Nephron progenitor cell (in vitro differentiated cells): ENCODE data around the gene RAB6A.
A peak's percentile ranks its signal among the peaks of the same experiment; 100 is the strongest.

Experiments
- DNase-seq: peaks from one replicate; pipeline ENCODE4 v3.0.0; 2021
- H3K27ac Mint-ChIP-seq: 2 replicates; pipeline ENCODE4 v1.8.0; 2021; ENCODE audit warnings: mild to moderate bottlenecking, moderate library complexity, mixed read lengths
- H3K27me3 Mint-ChIP-seq: 2 replicates; pipeline ENCODE4 v1.8.0; 2021; ENCODE audit warnings: mild to moderate bottlenecking, low read depth, mixed read lengths; ENCODE audit not compliant: poor library complexity
- H3K36me3 Mint-ChIP-seq: 2 replicates; pipeline ENCODE4 v1.8.0; 2021; ENCODE audit warnings: low read depth, mixed read lengths
- H3K4me1 Mint-ChIP-seq: 2 replicates; pipeline ENCODE4 v1.8.0; 2021; ENCODE audit warnings: mixed read lengths
- H3K4me3 Mint-ChIP-seq: 2 replicates; pipeline ENCODE4 v1.8.0; 2021; ENCODE audit warnings: mild to moderate bottlenecking, moderate library complexity, mixed read lengths
- H3K9me3 Mint-ChIP-seq: 2 replicates; pipeline ENCODE4 v1.8.0; 2021; ENCODE audit warnings: mild to moderate bottlenecking, moderate library complexity, mixed read lengths
- CTCF ChIP-seq: fragments of 200-600 bp; sonication (generic); IDR thresholded peaks from 2 replicates; pipeline ENCODE4 v1.5.0; 2021; ENCODE audit warnings: antibody characterized with exemption

Gene RAB6A

GRCh38 chr11:73797457-73797856 lies 36.6 kb upstream of the RAB6A start:
- Mint-ChIP-seq H3K27ac (no peak overlapping the region), H3K4me1 (peaks cover 4% of the 10 kb centered on the region), H3K36me3 (peaks cover 16% of the 10 kb centered on the region), H3K27me3 (no peaks in the 10 kb centered on the region), H3K9me3 (no peaks in the 10 kb centered on the region), H3K4me3 (no peak overlapping the region)
- no peak for TF ChIP-seq CTCF
- DNase-seq, result no peak

- H3K4me1 Mint-ChIP-seq, result peaks cover 4% of the 10 kb centered on the region
- no peak overlapping the region for H3K4me3 Mint-ChIP-seq
- H3K36me3 Mint-ChIP-seq, result peaks cover 16% of the 10 kb centered on the region
- H3K27ac Mint-ChIP-seq, result no peak overlapping the region
- H3K27me3 Mint-ChIP-seq, result no peaks in the 10 kb centered on the region
- peak; percentile 21 for DNase-seq
- no peaks in the 10 kb centered on the region for H3K9me3 Mint-ChIP-seq
- no peak for TF ChIP-seq CTCF
Observed at GRCh38 chr11:73795925-73796632, 35.2 kb upstream of the RAB6A start.

- peaks cover 13% of the 10 kb centered on the region for H3K36me3 Mint-ChIP-seq
- H3K9me3 Mint-ChIP-seq, result no peaks in the 10 kb centered on the region
- DNase-seq, result no peak
- H3K27me3 Mint-ChIP-seq, result peaks cover 3% of the 10 kb centered on the region
- H3K4me1 Mint-ChIP-seq, result peaks cover 16% of the 10 kb centered on the region
- no peak overlapping the region for H3K27ac Mint-ChIP-seq
- TF ChIP-seq CTCF, result no peak
- H3K4me3 Mint-ChIP-seq, result no peak overlapping the region
Observed at GRCh38 chr11:73792584-73792983, 31.7 kb upstream of the RAB6A start.

- Mint-ChIP-seq H3K4me1 (peaks cover 23% of the 10 kb centered on the region), H3K4me3 (peak overlapping the region; percentile 98), H3K9me3 (no peaks in the 10 kb centered on the region), H3K27ac (no peak overlapping the region), H3K27me3 (peaks cover 5% of the 10 kb centered on the region), H3K36me3 (peaks cover 5% of the 10 kb centered on the region)
- no peak for TF ChIP-seq CTCF
- DNase-seq, result no peak
Observed at GRCh38 chr11:73789279-73789670, 28.4 kb upstream of the RAB6A start.

- Mint-ChIP-seq H3K27ac (peak within 1 kb of the TSS; percentile 99), H3K27me3 (peaks cover 5% of the 10 kb centered on the region), H3K36me3 (no peaks in the 10 kb centered on the region), H3K4me3 (peak within 1 kb of the TSS; percentile 98), H3K4me1 (peaks cover 28% of the 10 kb centered on the region), H3K9me3 (no peaks in the 10 kb centered on the region)
- DNase-seq, result peak; percentile 84
- TF ChIP-seq CTCF, result no peak
Observed at GRCh38 chr11:73787643-73788558, 27.0 kb upstream of the RAB6A start, which contains the start of gene MRPL48. Gene MRPL48 (plus strand): TSS chr11:73787874. CDS start chr11:73787972, 98 bp downstream.
